Uterus (tissue), 2 donors: ENCODE data around the gene RBM26.

Experiments used
- POLR2A ChIP-seq, 2 donors: fragments of 450-650 bp; IDR thresholded peaks; one replicate each; pipeline ENCODE4 v1.6.1; 2016; ENCODE audit warnings: antibody characterized with exemption in 2 of 2, mild to moderate bottlenecking in 1 of 2, moderate library complexity in 1 of 2
- TF ChIP-seq, protein P1 (sequence below), 4 experiments: fragments of 200-600 bp in 2 of 4; fragments of 450-650 bp in 2 of 4; sonication (generic) in 2 of 4; IDR thresholded peaks; one replicate each; pipeline ENCODE4 v1.5.1; 2016 to 2019; ENCODE audit warnings: antibody characterized with exemption in 4 of 4, mild to moderate bottlenecking in 2 of 4, moderate library complexity in 1 of 4

DNA sequence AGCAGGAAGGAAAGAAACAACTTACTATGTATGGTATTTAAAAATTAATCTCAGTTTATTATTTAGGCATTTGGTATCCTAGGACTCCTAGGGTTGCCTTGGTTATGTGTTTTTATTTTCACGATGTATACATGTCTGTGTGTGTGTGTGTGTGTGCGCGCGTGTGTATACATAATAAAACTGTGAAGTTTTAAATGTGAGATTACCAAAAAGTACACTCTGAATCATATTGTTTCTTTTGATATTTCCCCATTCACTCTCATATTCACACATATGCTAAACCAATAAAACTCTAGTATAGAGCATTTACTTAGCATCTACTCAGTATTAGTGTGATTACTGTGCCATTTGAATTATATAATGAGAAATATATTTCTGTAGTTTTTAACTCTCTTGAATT, 44.1 kb upstream of the RBM26 start:
- TF ChIP-seq, protein P1, sequence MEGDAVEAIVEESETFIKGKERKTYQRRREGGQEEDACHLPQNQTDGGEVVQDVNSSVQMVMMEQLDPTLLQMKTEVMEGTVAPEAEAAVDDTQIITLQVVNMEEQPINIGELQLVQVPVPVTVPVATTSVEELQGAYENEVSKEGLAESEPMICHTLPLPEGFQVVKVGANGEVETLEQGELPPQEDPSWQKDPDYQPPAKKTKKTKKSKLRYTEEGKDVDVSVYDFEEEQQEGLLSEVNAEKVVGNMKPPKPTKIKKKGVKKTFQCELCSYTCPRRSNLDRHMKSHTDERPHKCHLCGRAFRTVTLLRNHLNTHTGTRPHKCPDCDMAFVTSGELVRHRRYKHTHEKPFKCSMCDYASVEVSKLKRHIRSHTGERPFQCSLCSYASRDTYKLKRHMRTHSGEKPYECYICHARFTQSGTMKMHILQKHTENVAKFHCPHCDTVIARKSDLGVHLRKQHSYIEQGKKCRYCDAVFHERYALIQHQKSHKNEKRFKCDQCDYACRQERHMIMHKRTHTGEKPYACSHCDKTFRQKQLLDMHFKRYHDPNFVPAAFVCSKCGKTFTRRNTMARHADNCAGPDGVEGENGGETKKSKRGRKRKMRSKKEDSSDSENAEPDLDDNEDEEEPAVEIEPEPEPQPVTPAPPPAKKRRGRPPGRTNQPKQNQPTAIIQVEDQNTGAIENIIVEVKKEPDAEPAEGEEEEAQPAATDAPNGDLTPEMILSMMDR (IDR thresholded peaks at IDR 0.05), result no peak
- no peak for TF ChIP-seq POLR2A (IDR thresholded peaks at IDR 0.05)
